Peyer's patch (tissue), 4 donors: ENCODE measurements around the gene SMIM21.

ENCODE experiments used
- CTCF ChIP-seq, 6 experiments: fragments of 450-650 bp in 4 of 6; fragments of 200-600 bp in 2 of 6; sonication (generic) in 1 of 6; IDR thresholded peaks; one replicate each; pipeline ENCODE4 v1.5.1; 2017 to 2019; ENCODE audit warnings: antibody characterized with exemption in 6 of 6, mild to moderate bottlenecking in 3 of 6, moderate library complexity in 1 of 6
- POLR2A ChIP-seq, 2 donors: fragments of 450-650 bp; IDR thresholded peaks; one replicate each; pipeline ENCODE4 v1.5.1; 2017; ENCODE audit warnings: antibody characterized with exemption in 2 of 2, mild to moderate bottlenecking in 2 of 2, moderate library complexity in 2 of 2

- TF ChIP-seq POLR2A (IDR thresholded peaks at IDR 0.05) (no peak), CTCF (IDR thresholded peaks at IDR 0.05) (no peak)
Measured at GRCh38 chr18:75365254-75365629, 62.3 kb downstream of the SMIM21 start.
